ENCODE data around the gene PPA1. TPM values are rescaled to one million over a fixed set of nuclear protein-coding genes. Genes with fewer than 3 reads are reported as not detected.

Gene PPA1
- total and polyA plus RNA-seq, 2 donors (not counting 1 experiment from before 2014, with no cell fraction given): 28.6 to 40.6 TPM

GRCh38 chr10:70212879-70213278 lies 20.4 kb downstream of the PPA1 start:
- no peak for ATAC-seq (ENCODE audit: low read depth)
- H3K79me2 ChIP-seq (ENCODE audit: control insufficient read depth, insufficient read depth, low read length): no peaks in the 10 kb centered on the region
- H4K20me1 ChIP-seq (ENCODE audit: control insufficient read depth, insufficient read depth, low read length, poor library complexity, severe bottlenecking): no peaks in the 10 kb centered on the region
- H3K27me3 ChIP-seq (replicated peaks in 1 of 4; ENCODE audit: control extremely low read depth in 1 of 4, control insufficient read depth in 3 of 4, insufficient read depth in 4 of 4, low read length in 3 of 4): no peaks in the 10 kb centered on the region
- no peaks in the 10 kb centered on the region for H3K9me3 ChIP-seq (ENCODE audit: control extremely low read depth in 1 of 3, control insufficient read depth in 2 of 3, insufficient read depth in 1 of 3, low read length in 2 of 3)
- no peak overlapping the region for H3K9ac ChIP-seq (ENCODE audit: low read length)
- H3K4me3 ChIP-seq (ENCODE audit: control extremely low read depth in 1 of 5, extremely low read depth in 1 of 5, insufficient read depth in 1 of 5, low read depth in 2 of 5, low read length in 4 of 5): no peak overlapping the region
- H3K27me3 Mint-ChIP-seq: no peaks in the 10 kb centered on the region
- H3K4me2 ChIP-seq (replicated peaks; ENCODE audit: low read depth, low read length, poor library complexity, severe bottlenecking): no peak overlapping the region
- H3K9me3 Mint-ChIP-seq (ENCODE audit: insufficient read depth): no peaks in the 10 kb centered on the region
- intact Hi-C loops (cut with micrococcal nuclease): no loop called here
- DNase-seq: no peak
- no peaks in the 10 kb centered on the region for H3K4me1 Mint-ChIP-seq
- WGBS (ENCODE audit: insufficient coverage): no CpG with 5 or more reads among the region's 1 CpG
- H3K4me3 Mint-ChIP-seq: no peak overlapping the region
- no peak overlapping the region for H2AFZ ChIP-seq (ENCODE audit: insufficient read depth, low read depth, low read length, poor library complexity, severe bottlenecking)
- ChIA-PET POLR2A (no interaction called here), CTCF (no interaction called here)
- H3K27ac Mint-ChIP-seq: no peak overlapping the region
- peaks cover 0 to 30% of the 10 kb centered on the region in 2 experiments for H3K36me3 ChIP-seq (replicated peaks in 1 of 2; ENCODE audit: control extremely low read depth in 1 of 2, control insufficient read depth in 1 of 2, extremely low read depth in 1 of 2, insufficient read depth in 2 of 2, low read length in 1 of 2)
- TF ChIP-seq CTCF (IDR thresholded peaks at IDR 0.05): no peak
- TF ChIP-seq EZH2 (IDR thresholded peaks at IDR 0.05; ENCODE audit: borderline replicate concordance, insufficient read depth, low read depth, low read length, poor library complexity, severe bottlenecking): no peak
- H3K27ac ChIP-seq (ENCODE audit: low read length in 2 of 2): no peak overlapping the region
- no peaks in the 10 kb centered on the region for H3K4me1 ChIP-seq (ENCODE audit: control insufficient read depth in 2 of 2, insufficient read depth in 2 of 2, low read length in 2 of 2)

- H3K27me3 Mint-ChIP-seq: no peaks in the 10 kb centered on the region
- ATAC-seq (ENCODE audit: low read depth) (no peak), DNase-seq (no peak)
- H3K4me3 Mint-ChIP-seq: no peak overlapping the region
- Histone ChIP-seq H3K27me3 (replicated peaks in 1 of 4; ENCODE audit: control extremely low read depth in 1 of 4, control insufficient read depth in 3 of 4, insufficient read depth in 4 of 4, low read length in 3 of 4) (no peaks in the 10 kb centered on the region), H2AFZ (ENCODE audit: insufficient read depth, low read depth, low read length, poor library complexity, severe bottlenecking) (no peak overlapping the region), H3K36me3 (replicated peaks in 1 of 2; ENCODE audit: control extremely low read depth in 1 of 2, control insufficient read depth in 1 of 2, extremely low read depth in 1 of 2, insufficient read depth in 2 of 2, low read length in 1 of 2) (peaks cover 0 to 28% of the 10 kb centered on the region in 2 experiments), H3K9me3 (ENCODE audit: control extremely low read depth in 1 of 3, control insufficient read depth in 2 of 3, insufficient read depth in 1 of 3, low read length in 2 of 3) (no peaks in the 10 kb centered on the region), H3K4me1 (ENCODE audit: control insufficient read depth in 2 of 2, insufficient read depth in 2 of 2, low read length in 2 of 2) (no peaks in the 10 kb centered on the region), H4K20me1 (ENCODE audit: control insufficient read depth, insufficient read depth, low read length, poor library complexity, severe bottlenecking) (no peaks in the 10 kb centered on the region), H3K4me2 (replicated peaks; ENCODE audit: low read depth, low read length, poor library complexity, severe bottlenecking) (no peak overlapping the region), H3K4me3 (ENCODE audit: control extremely low read depth in 1 of 5, extremely low read depth in 1 of 5, insufficient read depth in 1 of 5, low read depth in 2 of 5, low read length in 4 of 5) (no peak overlapping the region), H3K27ac (ENCODE audit: low read length in 2 of 2) (no peak overlapping the region), H3K79me2 (ENCODE audit: control insufficient read depth, insufficient read depth, low read length) (no peaks in the 10 kb centered on the region), H3K9ac (ENCODE audit: low read length) (no peak overlapping the region)
- ChIA-PET CTCF (no interaction called here), POLR2A (no interaction called here)
- TF ChIP-seq CTCF (IDR thresholded peaks at IDR 0.05) (no peak), EZH2 (IDR thresholded peaks at IDR 0.05; ENCODE audit: borderline replicate concordance, insufficient read depth, low read depth, low read length, poor library complexity, severe bottlenecking) (no peak)
- intact Hi-C loops (cut with micrococcal nuclease): no loop called here
- H3K9me3 Mint-ChIP-seq (ENCODE audit: insufficient read depth): no peaks in the 10 kb centered on the region
- H3K4me1 Mint-ChIP-seq: no peaks in the 10 kb centered on the region
- no peak overlapping the region for H3K27ac Mint-ChIP-seq
These were observed 21.0 kb downstream of the PPA1 start for GRCh38 chr10:70212277-70212676.

Measured in B cell (primary cell).